ELR (cell line): ENCODE results near the gene KCNK17.
"Not testable (repeated sequence)": the region's sequence is repeated elsewhere in the genome, so short reads cannot be mapped to it uniquely, and the experiment has no call there.

Source experiments
- DNase-seq: peaks from one replicate; pipeline ENCODE4 v3.0.0-alpha.2; 2015; ENCODE audit warnings: low read depth

The KCNK17 gene

GRCh38 chr6:39302011-39302410 is 12.2 kb downstream of the KCNK17 start:
- DNase-seq: no peak

GRCh38 chr6:39301606-39302005 is 12.6 kb downstream of the KCNK17 start:
- peak; percentile 44 for DNase-seq

- DNase-seq: no peak
These were observed 13.5 kb downstream of the KCNK17 start for GRCh38 chr6:39300739-39301138.

- DNase-seq: no peak
These were observed 16.2 kb downstream of the KCNK17 start for GRCh38 chr6:39298061-39298460.

- peak; percentile 78 for DNase-seq
These were observed 17.2 kb downstream of the KCNK17 start for GRCh38 chr6:39296745-39297640.

GRCh38 chr6:39295611-39296011 is 18.6 kb downstream of the KCNK17 start:
- peak; percentile 19 for DNase-seq

GRCh38 chr6:39294899-39295298 is 19.3 kb downstream of the KCNK17 start:
- DNase-seq: no peak

GRCh38 chr6:39294133-39294532 is 20.1 kb downstream of the KCNK17 start:
- peak; percentile 44 for DNase-seq

- no peak for DNase-seq
These were observed 21.6 kb downstream of the KCNK17 start for GRCh38 chr6:39292637-39293036.

- peak; percentile 20 for DNase-seq
These were observed 24.7 kb downstream of the KCNK17 start for GRCh38 chr6:39289490-39289889.

- no peak for DNase-seq
These were observed 26.6 kb downstream of the KCNK17 start for GRCh38 chr6:39287601-39288000.

GRCh38 chr6:39286596-39286995 is 27.6 kb downstream of the KCNK17 start:
- DNase-seq: not testable (repeated sequence)

- no peak for DNase-seq
These were observed 31.4 kb downstream of the KCNK17 start for GRCh38 chr6:39282774-39283173.

GRCh38 chr6:39281312-39281980 is 32.8 kb downstream of the KCNK17 start:
- DNase-seq: no peak

GRCh38 chr6:39280247-39280731 is 33.9 kb downstream of the KCNK17 start:
- peak; percentile 63 for DNase-seq

GRCh38 chr6:39279539-39279938 is 34.7 kb downstream of the KCNK17 start:
- DNase-seq: no peak

GRCh38 chr6:39276379-39276995 is 37.7 kb downstream of the KCNK17 start:
- no peak for DNase-seq

GRCh38 chr6:39274903-39275302 is 39.3 kb downstream of the KCNK17 start:
- no peak for DNase-seq

GRCh38 chr6:39274471-39274870 is 39.7 kb downstream of the KCNK17 start:
- DNase-seq: no peak

GRCh38 chr6:39273406-39273821 is 40.8 kb downstream of the KCNK17 start:
- no peak for DNase-seq

- DNase-seq: no peak
These were observed 44.3 kb downstream of the KCNK17 start for GRCh38 chr6:39269961-39270360.

GRCh38 chr6:39268721-39269120 is 45.5 kb downstream of the KCNK17 start:
- no peak for DNase-seq

- DNase-seq: no peak
These were observed 46.0 kb downstream of the KCNK17 start for GRCh38 chr6:39268171-39268570.
